Measurements from ENCODE around the gene OR2F1.

OR2F1 gene, protein sequence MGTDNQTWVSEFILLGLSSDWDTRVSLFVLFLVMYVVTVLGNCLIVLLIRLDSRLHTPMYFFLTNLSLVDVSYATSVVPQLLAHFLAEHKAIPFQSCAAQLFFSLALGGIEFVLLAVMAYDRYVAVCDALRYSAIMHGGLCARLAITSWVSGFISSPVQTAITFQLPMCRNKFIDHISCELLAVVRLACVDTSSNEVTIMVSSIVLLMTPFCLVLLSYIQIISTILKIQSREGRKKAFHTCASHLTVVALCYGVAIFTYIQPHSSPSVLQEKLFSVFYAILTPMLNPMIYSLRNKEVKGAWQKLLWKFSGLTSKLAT

DNA sequence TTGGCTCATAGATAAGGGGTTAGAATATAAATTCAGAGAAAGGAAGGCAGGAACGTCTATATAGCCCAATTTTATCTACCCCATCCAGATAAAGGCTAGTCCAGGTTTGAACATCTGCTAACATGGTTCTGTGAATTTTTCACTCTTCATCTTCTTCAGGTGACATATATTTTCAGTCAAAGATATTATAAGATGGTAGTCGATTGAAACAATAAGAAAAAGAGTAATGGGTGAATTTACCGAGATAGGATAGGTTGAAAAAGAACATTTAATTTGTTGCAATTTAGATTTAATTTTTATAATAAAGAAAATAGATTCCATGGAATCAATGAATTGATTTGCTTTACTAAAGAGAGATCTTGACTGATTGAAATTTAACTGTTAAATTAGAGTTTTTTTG lies at the start of gene OR2F1:
TSS of gene OR2F1 (plus strand) at position 301 of the 400 bp plus-strand sequence. CDS start 5,127 bp downstream, outside the sequence.
- no peak for DNase-seq

DNA sequence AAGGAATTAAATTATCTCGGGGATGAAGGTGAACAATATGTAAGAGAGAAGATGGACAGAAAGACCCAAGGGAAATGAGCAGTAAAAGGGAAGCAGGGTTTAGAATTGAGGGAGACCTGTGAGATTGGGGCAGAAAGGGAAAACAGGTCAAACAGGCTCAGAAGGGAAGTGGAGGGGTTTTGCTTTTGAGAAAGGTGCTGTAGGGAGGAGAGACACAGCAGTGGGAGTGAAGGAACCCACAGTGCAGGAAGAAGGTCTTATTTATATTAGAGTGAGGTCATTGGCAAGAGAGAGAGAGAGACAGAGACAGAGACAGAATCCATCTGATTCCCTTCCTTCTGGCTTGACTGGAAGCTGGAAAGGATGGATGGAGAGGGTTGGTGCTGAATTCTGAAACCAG lies 49.1 kb upstream of the OR2F1 start:
- no peak for DNase-seq

DNA sequence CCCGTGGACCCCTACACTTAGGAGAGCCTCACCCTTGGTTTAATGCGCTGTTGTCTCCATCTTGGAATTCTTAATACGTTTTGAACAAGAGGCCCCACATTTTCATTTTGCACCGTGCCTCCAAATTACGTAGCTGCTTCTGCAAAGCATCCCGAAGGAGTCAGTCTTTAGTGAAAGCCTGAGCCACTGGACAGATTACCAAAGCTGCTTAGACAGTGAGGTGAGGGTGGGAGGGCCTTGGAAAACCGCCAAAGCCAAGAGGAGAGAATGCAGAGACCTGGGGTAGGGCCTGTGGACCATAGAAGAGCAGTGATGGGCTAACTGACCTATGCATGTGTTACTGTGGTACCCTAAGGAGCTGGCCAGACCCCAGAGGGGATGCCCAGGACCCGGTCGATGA lies 48.5 kb upstream of the OR2F1 start:
- no peak for DNase-seq

DNA sequence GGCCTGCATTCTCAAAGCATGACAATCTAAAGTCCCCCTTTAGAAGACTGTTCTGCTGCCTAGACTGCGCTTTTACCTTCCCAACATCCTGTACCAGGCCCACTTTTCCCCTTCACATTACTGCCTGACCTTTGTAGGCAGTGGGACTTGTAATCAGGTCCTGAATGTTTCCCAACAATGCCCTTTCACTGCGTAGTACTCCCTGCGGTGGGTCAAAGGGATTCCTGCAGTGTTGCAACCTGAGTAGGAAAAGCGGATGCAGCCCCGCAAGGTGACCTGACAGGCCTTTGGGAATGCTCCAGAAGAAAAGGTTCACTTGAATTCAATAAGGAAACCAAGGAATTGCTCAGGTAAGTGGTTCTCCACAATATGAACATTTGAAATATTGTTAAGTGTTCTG lies 47.7 kb upstream of the OR2F1 start:
- DNase-seq: no peak

DNA sequence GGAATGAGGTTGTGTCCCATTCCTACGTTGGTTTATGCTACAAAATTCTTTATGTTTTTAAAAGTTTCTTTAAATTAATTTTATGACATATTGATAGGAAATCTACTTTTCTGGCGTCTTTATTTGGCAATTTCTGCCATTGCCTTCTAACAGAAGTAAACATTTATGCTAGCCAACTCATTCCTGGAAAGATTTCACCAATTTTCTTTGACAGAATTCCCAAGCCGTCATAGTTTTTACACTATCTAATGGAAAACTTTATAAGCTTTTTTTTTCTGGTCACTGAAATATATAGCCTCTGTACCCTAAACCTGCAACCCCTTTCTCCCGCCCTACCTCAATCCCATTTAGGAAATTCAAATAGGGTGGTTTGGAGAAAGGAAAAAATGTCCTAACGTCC lies 46.5 kb upstream of the OR2F1 start:
- DNase-seq: no peak

DNA sequence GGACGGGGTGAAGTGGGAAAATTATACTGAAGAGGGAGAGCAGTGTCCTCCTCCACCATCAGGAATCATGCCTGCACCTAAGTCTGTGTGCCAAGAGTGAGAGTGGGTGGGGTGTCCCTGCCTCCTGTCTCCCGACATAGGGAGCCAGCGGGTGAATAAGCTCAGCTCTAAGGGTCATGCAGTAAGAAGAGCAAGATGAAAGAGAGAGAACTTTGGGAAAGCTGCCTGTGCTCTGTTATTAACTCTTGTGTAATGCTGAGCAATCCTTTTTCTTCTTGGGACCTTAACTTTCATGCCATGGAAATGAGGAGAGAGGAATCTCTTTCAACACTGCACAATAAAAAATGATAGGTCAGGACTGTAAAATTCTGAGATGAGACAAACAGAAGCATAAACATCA lies 44.8 kb upstream of the OR2F1 start:
- no peak for DNase-seq

DNA sequence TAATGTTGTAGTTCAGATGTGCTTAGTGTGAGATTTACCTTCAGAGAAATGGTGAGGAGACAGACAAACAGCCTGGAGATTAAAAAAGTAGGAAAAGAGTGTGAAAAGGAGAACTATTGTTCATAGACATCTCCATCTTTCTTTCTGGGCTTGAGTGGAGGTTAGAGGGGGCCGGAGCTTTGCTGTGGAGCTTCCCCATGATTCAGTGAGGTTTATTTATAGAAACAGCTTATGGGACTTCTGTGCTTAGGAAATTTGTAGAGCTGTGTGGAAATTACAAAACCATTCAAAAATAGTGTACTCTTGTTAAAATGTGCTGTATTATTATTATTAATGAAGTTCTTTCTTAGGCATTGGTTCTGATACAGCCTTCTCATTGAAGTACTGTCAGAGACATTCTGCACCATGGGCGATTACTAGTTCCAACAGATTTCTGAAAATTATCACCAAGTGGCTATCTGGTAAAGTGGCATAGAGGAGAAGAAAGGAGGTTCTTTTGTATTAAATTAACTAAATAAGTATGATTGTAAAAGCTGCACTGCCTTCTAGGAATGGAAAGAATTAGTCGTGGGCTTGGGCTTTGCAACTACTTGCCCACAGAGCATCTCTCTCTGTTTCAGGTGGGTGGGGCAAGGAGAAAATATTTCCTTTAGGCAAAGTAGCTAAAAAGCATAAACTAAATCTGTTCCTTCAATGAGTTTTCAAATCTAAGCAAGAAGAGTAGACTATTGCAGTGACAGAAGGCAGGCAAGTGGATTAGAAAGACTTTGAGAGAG lies 44.0 kb upstream of the OR2F1 start:
- no peak for DNase-seq

DNA sequence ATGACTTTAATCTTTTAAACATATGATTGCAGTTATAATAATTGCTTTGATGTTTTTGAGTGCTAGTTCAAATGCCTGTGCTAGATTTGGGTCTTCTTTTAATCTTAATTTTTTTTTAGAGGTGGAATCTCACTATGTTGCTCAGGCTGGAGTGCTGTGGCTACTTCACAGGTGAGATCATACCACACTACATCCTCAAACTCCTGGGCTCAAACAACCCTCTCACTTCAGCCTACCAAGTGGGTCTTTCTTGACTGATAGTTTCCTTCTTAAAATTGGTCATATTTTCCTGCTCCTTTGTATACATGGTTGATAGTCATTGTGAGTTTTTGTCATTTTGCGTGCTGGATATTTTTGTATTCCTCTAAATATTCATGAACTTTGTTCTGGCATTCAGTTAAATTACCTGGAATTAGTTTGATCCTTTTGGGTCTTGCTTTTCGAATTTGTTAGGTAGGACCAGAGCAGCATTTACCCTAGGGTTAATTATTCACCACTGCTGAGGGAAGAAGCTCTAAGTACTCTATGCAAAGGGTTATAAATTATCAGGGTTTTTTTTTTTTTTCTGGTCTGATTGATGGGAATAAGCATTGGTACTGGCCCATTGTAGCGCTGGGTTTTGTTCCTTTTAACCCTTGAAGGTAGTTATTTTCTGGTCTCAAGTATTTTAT lies 40.6 kb upstream of the OR2F1 start:
- DNase-seq: no peak

DNA sequence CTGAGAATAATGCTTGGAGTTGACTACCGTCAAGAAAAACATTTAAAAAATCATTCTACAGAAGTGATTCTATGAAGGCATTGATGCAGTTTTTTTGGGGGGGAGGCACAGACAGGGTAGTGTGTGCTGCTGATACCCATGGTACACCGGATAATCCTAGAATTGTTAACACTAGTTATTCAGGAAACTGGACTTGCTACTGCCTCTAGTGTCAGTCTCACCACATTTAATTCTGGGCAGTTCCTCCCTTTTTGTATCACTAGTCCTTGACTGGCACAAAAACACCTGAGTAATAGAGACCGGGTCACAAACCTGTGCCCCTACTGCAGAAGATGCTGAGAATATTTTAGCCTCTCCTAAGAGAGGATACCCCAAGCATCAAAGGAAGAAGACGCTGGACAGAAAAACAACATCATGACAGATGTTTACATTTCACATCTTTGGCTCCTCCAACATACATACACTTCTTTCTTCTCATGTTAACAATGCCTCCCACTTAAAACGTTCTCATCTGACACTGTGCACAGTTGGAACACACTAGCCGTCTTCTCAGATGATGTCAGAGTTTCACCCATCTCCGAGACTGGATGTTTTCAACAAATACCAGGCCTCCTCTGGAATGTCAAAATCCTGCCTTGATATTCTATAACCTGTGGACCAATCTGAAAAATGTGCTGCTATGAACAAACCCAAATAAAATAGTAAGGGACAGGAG lies 39.5 kb upstream of the OR2F1 start:
- DNase-seq: no peak

DNA sequence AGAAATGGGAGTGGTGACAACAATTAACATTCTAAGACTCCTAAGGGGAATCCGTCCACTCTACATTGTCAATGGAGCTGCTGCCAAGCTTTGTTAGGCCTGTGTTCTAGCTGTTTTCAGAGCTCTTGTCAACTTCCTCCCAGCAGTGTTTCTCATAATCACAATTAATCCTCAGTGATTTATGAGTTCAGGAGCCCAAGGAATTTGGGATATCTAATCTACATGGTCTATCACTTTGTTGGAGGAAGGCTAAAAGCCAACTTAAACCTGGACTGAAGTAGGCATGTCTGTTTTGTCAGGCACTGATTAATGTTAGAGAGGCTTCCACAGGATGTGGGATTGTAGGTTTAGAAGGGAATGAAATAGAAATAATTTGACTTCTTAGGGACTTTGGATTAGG lies 29.8 kb upstream of the OR2F1 start:
- DNase-seq: no peak

DNA sequence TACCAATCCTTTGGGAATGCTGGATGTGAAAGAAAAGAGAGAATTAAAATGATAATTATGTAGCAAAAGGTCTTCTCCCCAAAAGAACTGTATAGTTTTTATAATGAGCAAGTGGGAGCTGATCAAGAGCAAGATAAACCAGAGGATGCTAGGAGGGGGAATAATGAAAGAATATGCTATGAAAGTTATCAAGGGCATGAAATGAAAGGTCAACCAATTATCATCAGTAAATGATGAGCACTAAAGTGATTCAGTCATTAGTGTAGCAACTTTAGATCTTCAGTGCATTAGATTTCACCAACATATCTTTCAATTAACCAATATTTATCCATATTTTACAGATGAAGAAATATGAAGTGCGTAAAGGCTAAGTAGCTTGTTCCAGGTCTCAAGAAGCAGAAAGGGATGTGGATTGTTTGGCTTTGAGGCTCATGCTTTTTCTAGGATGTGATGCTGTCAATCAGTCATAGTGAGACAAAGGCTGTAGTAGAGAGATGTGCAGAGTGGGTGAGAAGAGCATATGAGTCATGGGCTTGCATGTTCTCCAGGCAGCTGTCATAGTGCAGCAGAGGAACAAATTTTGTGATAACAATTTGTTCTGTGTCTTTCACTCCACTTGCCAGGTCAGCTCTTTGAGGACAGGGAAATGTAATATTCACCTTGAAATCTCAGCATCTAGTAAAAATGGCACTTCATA lies 25.3 kb upstream of the OR2F1 start:
- DNase-seq: no peak

DNA sequence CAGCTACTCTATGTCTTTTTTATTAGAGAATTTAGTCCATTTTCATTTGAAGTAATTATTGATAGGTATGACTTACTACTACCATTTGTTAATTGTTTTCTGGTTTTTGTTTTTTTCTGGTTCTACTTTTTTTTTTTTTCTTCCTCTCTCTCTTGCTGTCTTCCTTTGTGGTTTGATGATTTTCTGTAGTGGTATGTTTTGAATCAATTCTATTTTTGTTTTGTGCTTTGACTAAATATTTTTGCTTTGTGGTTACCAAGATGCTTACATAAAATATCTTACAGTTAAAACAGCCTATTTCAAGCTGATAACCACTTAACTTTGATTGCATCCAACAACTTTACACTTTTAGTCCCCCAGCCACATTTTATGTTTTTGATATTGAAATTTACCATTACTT lies 22.9 kb upstream of the OR2F1 start:
- DNase-seq: no peak

DNA sequence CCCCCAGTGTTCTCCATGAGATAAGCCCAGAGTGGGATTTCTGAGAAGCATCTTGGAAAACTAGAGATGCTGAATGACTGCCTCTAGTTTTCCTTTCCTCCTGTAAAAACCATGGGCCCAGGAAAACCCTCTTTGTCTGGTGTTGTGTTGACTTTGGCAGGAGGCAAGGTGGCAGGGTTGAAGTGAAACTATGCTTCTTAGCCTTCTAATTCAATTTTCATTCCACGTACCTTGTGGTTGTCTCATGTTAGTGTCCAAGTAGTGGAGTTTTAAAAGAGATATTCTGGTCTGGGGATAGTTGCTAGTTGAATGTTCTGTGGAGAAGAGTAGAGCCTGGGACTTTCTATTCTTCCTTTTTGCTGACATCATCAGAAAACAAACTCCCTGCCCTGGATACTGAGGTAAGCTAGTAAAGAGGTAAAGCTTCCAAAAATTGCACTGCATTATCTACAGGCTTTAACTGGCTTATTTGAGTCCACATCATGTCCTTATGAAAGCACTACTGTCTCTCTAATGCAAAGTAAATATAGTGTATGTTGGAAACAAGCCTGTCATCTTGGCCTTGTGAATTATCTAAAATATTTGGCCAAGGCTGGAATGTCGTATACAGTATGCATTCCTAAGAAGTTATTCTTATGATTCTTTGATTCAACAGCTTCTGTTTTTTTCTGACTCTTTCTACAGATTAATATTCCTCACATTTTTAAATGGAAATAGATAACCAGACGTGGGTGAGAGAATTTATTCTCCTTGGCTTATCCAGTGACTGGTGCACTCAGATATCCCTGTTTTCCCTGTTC lies 19.9 kb upstream of the OR2F1 start, which contains the start of gene OR2F2:
TSS of gene OR2F2 (plus strand) at position 708 of the 800 bp plus-strand sequence. CDS start at position 708, 0 bp downstream.
- DNase-seq: peak; percentile 59

DNA sequence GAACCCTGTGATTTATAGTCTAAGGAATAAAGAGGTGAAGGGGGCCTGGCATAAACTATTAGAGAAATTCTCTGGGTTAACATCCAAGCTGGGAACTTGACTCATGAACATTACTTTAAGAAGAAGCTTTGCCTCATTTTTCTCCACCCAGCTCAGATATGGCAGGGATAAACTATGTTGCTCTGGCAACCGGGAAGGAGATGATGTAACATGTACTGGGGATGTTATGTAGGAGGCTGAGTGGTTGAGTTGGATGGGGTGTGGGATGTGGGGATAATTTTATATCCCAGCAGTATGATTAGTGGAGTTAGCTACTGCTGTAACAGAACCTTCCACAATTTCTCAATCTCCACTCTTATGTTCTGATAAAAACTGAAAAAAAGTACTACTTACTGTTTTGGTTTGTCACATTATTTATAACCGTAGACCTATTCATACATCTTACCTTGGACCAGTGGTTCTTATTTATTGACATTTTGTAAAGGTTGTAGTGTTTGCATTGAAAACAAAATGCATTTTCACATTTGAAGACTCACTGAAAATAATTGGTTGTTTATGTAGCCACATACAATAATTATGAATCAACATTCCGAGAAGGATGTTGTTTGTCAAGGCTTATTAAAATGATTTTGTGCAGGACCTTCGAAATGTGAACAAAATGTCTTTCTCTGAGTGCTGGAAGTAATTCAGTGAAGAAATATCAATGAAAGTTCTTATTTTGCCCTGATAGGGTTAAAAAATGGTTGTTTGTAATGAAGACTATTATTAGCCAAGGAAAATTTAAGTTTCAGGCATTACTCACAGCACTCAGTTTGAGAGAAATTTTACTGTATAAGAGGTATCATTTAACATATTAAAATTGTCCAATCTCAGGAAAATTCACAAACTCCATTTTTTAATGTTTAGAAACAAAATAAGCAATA lies 18.3 kb upstream of the OR2F1 start:
- DNase-seq: peak; percentile 79

DNA sequence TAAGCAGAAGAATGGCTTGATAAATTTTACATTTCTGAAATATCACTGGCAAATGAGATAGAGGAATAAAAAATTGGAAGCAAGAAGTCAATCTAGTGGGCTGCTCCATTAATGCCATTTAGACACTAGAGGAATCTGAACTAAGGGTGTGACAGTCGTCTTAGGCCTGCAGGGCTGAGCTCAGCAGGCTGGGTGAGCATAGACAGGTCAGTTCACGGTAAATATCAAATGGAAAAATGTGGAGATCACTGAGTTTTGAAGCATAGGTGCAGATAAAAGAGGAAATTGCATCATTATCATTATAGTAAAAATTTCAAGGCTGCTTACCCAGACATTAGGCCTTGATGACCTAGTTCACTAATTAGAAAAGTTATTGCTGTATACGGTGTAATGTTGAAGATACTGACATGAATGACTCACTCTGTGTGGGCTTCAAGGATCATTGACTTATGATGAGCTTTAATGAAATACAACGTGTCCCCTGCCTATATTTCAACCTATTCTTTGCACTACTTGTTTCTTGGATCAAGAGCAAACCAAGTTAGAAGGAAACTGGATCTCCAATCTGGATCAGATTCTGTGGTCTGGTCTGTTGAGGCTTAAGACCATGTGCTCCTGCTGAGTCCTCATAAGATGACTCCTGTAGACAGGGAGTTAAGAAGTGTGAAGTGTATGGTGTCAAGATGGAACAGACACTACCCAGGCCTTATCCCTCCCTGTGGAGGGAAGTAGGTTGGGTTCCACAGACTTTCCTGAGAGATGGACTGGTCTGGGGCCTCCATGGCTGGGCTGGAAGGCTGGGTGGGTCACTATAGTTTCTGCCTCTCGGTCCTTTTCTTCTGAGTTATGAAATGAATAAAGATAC lies 16.0 kb upstream of the OR2F1 start:
- DNase-seq: no peak

DNA sequence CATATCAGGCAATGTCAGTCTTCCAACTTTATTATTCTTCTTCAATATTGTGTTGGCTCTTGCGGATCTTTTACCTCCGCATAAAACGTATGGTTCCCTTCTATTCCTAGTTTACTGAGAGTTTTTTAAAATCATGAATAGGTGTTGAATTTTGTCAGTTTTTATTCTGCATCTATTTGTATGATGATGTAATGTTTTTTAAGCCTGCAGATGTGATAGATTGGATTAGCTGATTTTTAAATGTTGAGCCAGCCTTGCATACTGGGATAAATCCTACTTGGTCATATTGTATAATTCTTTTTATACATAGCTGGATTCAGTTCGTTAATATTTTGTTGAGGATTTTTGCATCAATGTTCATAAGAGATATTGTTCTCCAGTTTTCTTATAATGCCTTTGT lies 9.2 kb upstream of the OR2F1 start:
- DNase-seq: no peak

DNA sequence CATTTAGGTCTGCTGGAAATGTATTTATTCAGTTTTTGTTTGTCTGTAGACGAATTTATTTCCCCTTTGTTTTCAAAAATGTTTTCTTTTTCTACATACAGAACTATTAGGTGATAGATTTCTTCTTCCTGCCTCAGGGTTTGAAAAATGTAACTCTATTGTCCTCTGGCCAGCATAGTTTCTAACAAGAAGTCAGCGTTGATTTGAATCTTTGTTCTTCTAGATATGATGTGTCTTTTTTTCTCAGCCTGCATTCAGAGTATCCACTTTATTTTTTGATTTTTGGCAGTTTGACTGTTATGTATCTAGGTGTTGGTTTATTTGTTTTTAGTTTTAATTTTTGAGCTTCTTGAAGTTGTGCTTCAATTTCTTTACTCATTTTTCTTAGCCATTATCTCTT lies 7.5 kb upstream of the OR2F1 start:
- DNase-seq: no peak

DNA sequence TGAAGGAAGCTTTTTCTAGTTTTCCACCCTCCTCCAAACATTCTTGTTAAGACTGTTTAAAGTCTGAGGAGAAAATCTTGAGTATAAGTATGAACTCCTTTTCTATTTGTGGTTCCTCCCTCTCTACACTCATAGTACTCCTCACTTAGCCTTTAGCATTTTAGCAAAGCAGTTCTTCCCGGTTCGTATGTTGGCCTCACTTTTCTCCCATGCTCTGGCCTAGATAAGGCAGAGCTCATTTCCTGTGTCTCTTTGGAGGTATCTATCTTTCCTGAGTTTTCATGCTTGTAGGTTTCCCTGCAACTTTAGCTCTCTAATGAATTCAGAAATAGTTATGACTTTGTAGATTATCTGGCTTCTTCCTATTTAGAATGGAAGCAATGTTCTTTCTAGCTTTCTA lies 5.9 kb upstream of the OR2F1 start:
- no peak for DNase-seq

DNA sequence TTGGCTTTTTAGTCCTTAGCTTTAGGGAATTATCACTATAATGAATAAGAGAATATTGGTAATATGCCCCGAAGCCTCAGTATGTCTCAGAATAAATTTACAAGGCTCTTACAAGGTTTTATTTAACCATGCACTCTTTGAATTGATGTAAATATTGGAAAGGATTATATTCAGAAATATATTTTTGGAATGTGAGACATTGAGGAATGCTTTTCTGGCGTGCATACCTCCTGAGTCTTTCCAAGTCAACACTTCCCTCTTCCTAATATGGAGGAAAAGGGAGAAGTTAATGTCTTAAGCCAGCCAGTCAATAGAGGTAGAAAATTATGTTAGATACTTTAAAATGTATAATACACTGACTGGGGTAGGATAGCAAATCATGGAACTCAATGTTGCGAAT lies 1.2 kb upstream of the OR2F1 start:
- no peak for DNase-seq

DNA sequence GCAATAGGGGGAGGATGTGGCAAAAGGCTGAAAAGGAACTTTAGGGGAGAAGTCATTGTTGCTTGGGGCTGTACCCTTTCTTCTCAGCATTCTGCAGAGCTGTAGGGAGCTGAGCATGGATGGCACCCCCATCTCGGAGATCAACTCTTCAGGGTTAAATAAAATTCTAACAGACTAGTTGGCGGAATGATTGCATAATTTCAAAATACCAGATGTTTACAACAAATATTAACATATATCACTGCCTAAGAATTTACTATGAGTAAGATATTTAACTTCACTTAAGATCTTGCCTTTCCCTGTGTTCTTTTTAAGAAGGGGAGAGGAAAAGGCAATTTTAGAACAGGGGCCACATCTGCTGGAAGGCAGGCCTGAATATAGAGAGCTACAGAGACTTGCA lies 509 bp upstream of the OR2F1 start:
- no peak for DNase-seq
